Hematopoietic multipotent progenitor cell (in vitro differentiated cells): ENCODE results near the gene MED15. TPM values are rescaled to one million over a fixed set of nuclear protein-coding genes. Genes with fewer than 3 reads are reported as not detected.
A peak's percentile ranks its signal among the peaks of the same experiment; 100 is the strongest.
"Not testable (repeated sequence)": the region's sequence is repeated elsewhere in the genome, so short reads cannot be mapped to it uniquely, and the experiment has no call there.

Experiments used
- DNase-seq, 3 donors: peaks; one replicate each; pipeline ENCODE4 v3.0.0-alpha.2; 2011 to 2015; ENCODE audit warnings: low read depth in 2 of 3, low spot score in 2 of 3
- total RNA-seq: library from RNA; depleted of rRNA; stranded (reverse); fragments of >200 nt; gene quantifications from one replicate; pipeline ENCODE4 v1.2.3, GENCODE V29; 2012

The MED15 gene
- total RNA-seq, 1 donor = 97.8 TPM

GRCh38 chr22:20483143-20483506 lies 24.3 kb upstream of the MED15 start:
- DNase-seq = not testable (repeated sequence)

DNA sequence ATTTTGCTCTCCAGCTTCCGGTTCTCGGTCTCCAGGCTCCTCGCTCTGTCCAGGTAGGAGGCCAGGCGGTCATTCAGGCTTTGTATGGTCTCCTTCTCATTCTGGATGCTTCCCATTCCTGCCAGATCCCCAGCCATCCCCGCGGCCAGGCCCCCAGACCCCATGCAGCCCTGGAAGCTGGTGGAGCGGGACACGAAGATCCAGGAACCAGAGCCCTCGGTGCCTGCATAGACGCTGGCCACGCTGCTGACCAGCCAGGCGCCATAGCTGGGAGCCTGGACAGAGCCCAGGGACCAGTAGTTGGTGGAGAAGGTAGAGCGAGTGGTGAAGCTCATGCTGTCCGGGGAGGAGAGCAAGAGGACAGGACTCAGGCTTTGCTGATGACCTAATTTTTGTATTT lies 23.6 kb upstream of the MED15 start:
- DNase-seq = no peak

- DNase-seq = no peak
Measured at GRCh38 chr22:20484948-20485683, 22.3 kb upstream of the MED15 start.

DNA sequence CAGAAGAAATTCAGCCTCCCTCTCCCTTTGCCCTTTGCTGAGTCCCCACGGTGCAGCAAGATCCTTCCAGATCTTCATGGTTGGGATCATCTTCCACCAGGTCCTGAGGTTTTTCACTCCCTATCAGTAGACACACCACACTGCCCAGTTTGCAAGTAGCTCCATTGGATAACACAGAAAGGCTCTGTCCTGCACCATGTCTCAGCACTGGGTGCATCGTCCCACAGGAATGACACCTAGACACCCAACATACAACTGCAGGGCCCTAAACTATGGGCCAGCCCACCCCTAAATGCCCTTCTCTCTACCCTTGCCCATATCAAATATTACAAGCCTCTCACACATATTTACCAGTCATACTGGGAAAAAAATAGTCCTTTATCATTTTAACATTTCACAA lies 21.2 kb upstream of the MED15 start:
- DNase-seq = no peak

DNA sequence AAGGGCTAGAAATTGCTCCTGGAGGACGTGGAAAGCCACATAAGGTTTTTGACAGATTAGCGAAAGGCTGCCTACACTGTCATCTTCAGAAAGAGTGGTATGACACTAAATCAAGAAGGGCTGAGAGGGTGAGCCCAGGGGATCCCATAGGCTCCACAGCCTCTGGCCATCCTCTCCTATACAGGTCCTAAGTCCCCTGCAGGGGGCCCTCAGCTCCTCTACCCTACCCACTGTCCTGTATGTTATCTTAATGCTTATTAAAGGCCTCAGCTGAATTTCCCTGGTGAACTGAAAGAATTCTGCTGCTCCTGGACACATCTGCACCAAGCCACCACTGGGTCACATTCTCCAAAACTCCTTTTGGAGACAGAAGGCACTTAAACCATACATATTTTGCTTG lies 19.7 kb upstream of the MED15 start:
- no peak for DNase-seq

DNA sequence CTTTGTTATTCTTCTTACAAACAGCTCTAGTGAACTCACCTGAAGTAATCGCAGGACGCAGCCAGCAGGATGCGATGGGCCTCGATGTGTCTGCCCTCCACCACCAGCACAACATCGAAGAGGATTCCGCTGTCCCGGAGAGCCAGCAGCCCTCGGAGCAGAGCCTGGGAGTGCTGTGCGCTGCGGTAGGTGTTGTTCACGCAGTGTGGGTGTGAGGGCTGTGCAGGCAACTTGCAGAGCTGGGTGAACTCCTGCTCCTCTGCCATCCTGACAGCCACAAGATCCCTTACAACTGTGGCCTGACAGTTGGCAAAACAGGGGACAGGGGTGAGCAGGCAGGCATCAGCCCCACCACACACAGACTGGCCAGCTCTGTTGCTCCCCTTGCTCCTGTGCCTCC lies 18.5 kb upstream of the MED15 start:
- DNase-seq = no peak

GRCh38 chr22:20490183-20490940 lies 17.0 kb upstream of the MED15 start:
- no peak for DNase-seq

DNA sequence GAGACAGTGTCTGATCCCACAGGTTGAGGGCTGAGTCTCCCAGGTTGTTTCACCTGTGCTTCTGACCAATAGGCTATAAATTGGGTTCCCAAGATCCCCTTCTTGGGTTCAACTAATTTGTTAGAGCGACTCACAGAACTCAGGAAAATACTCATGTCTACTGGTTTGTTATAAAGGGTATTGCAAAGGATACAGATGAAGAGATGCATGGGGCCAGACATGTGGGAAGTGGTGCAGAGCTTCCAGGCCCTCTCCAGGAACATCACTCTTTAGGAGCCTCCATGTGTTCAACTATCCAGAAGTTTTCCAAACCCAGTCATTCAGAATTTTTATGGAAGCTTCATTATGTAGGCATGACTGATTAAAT lies 16.5 kb upstream of the MED15 start:
- no peak for DNase-seq

DNA sequence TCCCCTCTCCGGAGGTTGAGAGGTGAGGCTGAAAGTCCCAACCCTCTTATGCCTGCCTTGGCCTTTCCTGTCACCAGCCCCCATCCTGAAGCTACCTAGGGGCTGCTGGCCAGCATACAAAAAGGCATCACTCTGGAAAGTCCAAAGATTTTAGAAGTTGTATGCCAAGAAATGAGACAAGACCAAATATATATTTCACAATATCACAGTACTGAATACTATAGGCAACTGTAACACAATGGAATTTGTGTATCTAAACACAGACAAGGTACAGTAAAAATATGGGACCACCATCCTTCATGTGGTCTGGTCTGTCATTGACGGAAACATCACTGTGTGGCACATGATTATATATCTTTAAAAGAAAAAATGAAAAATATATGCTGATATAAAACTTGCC lies 16.1 kb upstream of the MED15 start:
- DNase-seq = no peak

DNA sequence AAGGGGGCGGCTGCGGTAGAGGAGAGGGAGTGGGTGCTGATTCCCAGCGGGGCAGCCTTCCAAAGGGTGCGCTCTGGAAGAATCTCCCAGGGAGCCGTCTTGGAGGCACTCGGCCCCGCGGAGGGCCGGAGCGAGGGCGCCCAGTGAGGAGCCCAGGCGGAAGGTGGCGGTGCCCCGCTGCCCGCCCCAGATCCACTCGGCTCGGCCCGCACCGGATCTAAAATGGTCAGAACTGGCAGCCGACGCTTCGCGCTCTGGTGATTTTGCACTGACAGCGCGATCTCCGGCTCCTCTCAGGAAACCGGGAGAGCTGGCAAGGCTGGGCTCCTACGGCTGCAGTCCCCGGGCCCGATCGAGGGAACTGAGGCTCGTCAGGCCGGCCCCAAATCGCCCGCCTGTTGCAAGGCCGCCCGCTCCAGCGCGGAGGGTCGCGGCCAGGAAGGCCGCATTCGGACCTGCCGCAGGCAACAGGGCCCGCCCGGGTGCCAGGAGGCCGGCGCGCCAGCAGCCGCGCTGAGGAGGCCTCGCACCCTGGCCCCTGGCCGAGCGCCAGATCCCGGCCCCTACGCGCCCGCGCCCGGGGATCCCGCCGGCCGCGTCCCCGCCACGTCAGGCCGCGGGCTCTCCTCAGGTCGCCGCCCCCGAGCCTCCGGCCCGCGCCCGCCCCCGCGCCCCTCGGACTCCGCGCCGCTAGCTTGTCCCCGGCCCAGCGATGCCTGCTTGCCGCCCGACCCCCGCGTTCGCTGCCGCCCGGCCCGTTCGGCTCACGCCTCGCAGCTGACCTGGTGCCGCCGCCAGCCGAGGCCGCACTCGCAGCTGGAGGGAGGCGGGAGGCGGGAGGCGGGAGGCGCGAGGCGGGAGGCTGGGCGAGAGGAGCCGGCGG lies 12.2 kb upstream of the MED15 start, which contains the start of gene KLHL22:
KLHL22 (minus strand) TSS at position 818 of the 883 bp plus-strand sequence. CDS start 6,584 bp downstream, outside the sequence.
- peak in 2 of 3 donors; percentile 3 to 24 for DNase-seq

DNA sequence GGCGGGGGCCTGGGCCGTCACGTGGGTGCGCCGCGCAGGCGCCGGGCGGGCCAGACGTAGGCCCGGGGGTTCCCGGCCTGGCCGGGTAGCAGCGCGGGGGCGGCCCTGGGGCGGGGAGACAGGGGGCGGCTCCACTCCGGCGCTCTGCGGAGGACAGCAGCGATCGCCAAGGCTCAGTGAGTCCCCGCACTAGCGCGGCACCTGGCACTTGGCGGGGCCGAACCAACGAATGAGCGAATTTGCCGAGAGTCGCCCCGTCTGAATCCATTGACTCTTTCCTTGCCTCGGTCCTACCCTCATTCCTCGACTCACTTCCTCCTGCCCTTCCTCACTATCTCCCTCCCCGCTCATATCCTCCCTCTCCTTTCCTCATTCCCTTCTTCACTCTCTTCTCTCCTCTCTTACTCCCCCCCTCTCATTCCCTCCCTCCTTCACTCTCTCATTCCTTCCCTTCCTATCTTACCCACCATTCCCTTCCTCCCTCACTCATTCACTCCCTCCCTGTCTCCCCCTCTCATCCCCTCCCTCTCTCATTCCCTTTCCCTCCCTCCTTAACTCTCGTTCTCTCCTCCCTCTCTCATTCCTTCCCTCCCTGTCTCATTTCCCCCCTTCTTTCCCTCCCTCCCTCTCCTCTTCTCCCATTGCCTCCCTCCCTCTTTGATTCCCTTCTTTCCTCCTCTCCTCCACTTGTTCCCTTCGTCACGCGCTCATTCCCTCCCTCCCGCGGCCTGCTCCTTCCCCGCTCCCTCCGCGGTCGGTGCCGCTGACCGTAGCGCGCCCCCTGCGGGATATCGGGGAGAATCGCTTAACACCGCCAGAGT lies 11.3 kb upstream of the MED15 start:
- peak; percentile 83 to 92 (median 92) for DNase-seq

- no peak for DNase-seq
Measured at GRCh38 chr22:20497426-20497825, 10.0 kb upstream of the MED15 start.

GRCh38 chr22:20498913-20499312 lies 8.5 kb upstream of the MED15 start:
- DNase-seq = no peak

DNA sequence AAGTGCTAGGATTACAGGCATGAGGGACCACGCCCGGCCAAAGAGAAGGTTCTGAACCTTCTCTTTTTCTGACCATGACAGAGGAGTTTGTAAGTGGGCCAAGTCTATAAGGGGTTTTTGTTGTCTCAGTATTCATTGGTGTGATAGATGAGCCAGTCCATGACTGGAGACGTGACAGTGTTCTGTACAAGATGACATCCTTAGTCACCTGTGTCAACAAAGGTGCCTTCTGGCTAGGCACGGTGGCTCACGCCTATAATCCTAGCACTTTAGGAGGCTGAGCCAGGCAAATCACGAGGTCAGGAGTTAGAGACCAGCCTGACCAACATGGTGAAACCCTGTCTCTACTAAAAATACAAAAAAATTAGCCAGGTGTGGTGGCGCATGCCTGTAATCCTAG lies 7.6 kb upstream of the MED15 start:
- DNase-seq = no peak

GRCh38 chr22:20503816-20504215 lies 3.6 kb upstream of the MED15 start:
- DNase-seq = no peak

- DNase-seq = not testable (repeated sequence)
Measured at GRCh38 chr22:20504293-20504922, 3.0 kb upstream of the MED15 start.

DNA sequence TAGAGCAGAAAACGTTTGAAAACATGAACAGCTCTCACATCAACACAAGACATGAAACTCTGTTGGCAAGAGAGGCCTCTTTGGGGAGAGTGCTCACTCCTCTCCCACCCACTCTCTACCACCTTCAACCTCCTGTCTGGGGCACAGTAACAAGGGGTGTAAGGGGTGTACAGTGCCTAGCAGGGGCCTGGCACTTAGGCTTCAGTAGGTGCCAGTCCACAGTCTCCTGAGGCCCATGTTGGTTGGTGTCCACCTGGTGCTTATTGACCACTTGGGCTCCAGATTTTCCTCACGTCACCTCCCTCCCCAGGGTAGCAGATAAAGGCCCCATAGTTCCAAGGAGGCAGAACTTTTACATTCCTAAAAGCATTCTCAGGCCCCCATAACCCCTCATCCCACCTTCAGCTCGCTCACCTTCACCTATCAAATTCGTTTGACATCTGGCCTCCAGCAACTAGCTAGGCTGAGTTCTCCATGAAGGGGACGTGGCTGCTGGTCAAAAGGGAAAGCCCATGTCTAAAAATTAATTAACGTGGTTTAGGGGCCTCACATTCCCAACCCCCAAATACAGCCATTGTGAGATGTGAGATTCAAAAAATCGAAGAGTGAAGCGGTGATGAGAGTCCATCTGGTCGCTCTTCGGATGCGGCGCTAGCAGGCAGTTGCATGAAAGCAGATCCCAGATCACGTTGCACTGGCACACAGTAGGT lies 712 bp upstream of the MED15 start:
- DNase-seq = no peak

GRCh38 chr22:20508067-20508755 lies 801 bp downstream of the MED15 start:
- not testable (repeated sequence) for DNase-seq

- no peak for DNase-seq
Measured at GRCh38 chr22:20508815-20509271, 1.4 kb downstream of the MED15 start.
